Mesothelial cell of epicardium (in vitro differentiated cells): ENCODE data around the gene ELAPOR1. TPM values are rescaled to one million over a fixed set of nuclear protein-coding genes. Genes with fewer than 3 reads are reported as not detected.

ENCODE experiments used
- DNase-seq, 2 experiments: peaks; one replicate each; pipeline ENCODE4 v3.0.0; 2021; ENCODE audit warnings: low spot score in 2 of 2; ENCODE audit not compliant: unreplicated experiment in 2 of 2
- H3K27ac Mint-ChIP-seq: 2 replicates; pipeline ENCODE4 v1.8.0; 2021; ENCODE audit warnings: mixed read lengths
- H3K27me3 Mint-ChIP-seq: 2 replicates; pipeline ENCODE4 v1.8.0; 2021; ENCODE audit warnings: low read depth, mixed read lengths
- H3K36me3 Mint-ChIP-seq: 2 replicates; pipeline ENCODE4 v1.8.0; 2021; ENCODE audit warnings: mixed read lengths
- H3K4me1 Mint-ChIP-seq: 2 replicates; pipeline ENCODE4 v1.8.0; 2021; ENCODE audit warnings: mixed read lengths
- H3K4me3 Mint-ChIP-seq: 2 replicates; pipeline ENCODE4 v1.8.0; 2021; ENCODE audit warnings: mild to moderate bottlenecking, moderate library complexity, mixed read lengths
- H3K9me3 Mint-ChIP-seq: 2 replicates; pipeline ENCODE4 v1.8.0; 2021; ENCODE audit warnings: mixed read lengths
- CTCF ChIP-seq: fragments of 200-600 bp; sonication (generic); IDR thresholded peaks from one replicate; pipeline ENCODE4 v1.5.0; 2021; ENCODE audit warnings: antibody characterized with exemption; ENCODE audit not compliant: unreplicated experiment
- total RNA-seq: library from RNA; stranded (reverse); gene quantifications from 3 replicates; pipeline ENCODE4 v1.2.1, GENCODE V29; 2021

Gene ELAPOR1
- total RNA-seq, 1 donor from 2014 or later: 0.80 TPM

DNA sequence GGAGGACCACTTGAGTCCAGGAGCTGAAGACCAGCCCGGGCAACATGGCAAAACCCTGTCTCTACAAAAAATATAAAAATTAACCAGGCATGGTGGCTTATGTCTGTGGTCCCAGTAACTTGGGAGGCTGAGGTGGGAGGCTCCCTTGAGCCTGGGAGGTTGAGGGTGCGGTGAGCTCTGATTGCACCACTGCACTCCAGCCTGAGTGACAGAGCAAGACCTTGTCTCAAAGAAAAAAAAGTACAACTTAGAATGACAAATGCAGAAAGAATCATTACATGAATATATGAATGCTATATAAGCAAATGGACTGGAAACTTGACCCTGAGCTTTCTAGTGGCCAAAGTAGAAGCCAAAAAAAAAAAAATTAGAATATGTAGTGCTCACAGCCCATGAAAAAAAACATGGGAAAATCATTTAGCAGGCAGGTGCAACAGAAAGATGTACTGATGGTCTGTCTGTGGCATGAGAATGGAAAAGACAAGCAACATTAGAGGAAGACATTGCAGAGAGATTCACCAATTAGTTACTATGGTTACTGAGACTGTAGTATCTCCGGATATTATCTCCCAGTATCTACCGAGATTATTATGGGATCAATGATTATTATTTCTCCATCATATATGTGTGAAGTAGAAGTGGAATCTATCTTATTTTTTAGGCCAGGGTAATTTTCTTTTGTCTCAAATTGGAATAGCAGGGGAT is 19.2 kb downstream of the ELAPOR1 start:
- no peak for DNase-seq
- Mint-ChIP-seq H3K4me3 (no peak overlapping the region), H3K9me3 (no peaks in the 10 kb centered on the region), H3K27me3 (no peaks in the 10 kb centered on the region), H3K4me1 (no peaks in the 10 kb centered on the region), H3K27ac (no peak overlapping the region), H3K36me3 (no peaks in the 10 kb centered on the region)
- TF ChIP-seq CTCF: no peak

GRCh38 chr1:109133815-109134214 is 19.9 kb downstream of the ELAPOR1 start:
- Mint-ChIP-seq H3K9me3 (no peaks in the 10 kb centered on the region), H3K4me1 (no peaks in the 10 kb centered on the region), H3K27me3 (no peaks in the 10 kb centered on the region), H3K27ac (no peak overlapping the region), H3K36me3 (no peaks in the 10 kb centered on the region), H3K4me3 (no peak overlapping the region)
- TF ChIP-seq CTCF: no peak
- DNase-seq: no peak

DNA sequence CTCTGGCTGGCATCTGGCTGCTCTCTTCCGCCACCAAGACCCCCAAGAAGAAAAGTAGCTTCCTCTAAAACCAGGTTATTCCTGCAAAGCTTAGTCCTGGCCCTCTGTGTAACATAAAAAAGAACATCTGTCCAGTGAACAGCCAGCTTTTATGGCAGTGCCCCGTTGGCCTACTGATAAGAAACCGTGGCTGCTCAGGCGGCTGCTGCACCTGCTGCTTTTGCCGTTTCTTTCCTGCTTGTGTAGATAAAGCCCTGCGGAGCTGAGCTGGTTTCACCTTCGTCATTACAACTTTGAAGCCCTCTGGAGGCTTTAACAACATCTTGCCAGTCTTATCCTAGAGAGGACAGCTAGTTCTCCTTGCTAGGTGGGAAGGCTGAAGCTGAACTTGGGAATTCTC is 20.5 kb downstream of the ELAPOR1 start:
- DNase-seq: no peak
- no peak for TF ChIP-seq CTCF
- no peaks in the 10 kb centered on the region for H3K4me1 Mint-ChIP-seq
- H3K27ac Mint-ChIP-seq: no peak overlapping the region
- H3K27me3 Mint-ChIP-seq: no peaks in the 10 kb centered on the region
- no peak overlapping the region for H3K4me3 Mint-ChIP-seq
- no peaks in the 10 kb centered on the region for H3K9me3 Mint-ChIP-seq
- no peaks in the 10 kb centered on the region for H3K36me3 Mint-ChIP-seq

GRCh38 chr1:109135940-109136339 is 22.0 kb downstream of the ELAPOR1 start:
- no peaks in the 10 kb centered on the region for H3K27me3 Mint-ChIP-seq
- no peak overlapping the region for H3K4me3 Mint-ChIP-seq
- no peaks in the 10 kb centered on the region for H3K9me3 Mint-ChIP-seq
- TF ChIP-seq CTCF: no peak
- no peak overlapping the region for H3K27ac Mint-ChIP-seq
- no peaks in the 10 kb centered on the region for H3K4me1 Mint-ChIP-seq
- H3K36me3 Mint-ChIP-seq: no peaks in the 10 kb centered on the region
- DNase-seq: no peak

- DNase-seq: no peak
These were observed 22.9 kb downstream of the ELAPOR1 start for GRCh38 chr1:109136766-109137165.

More at GRCh38 chr1:109136766-109137165, 22.9 kb downstream of the ELAPOR1 start:
- Mint-ChIP-seq H3K4me1 (no peaks in the 10 kb centered on the region), H3K36me3 (no peaks in the 10 kb centered on the region), H3K27me3 (no peaks in the 10 kb centered on the region), H3K4me3 (no peak overlapping the region), H3K27ac (no peak overlapping the region), H3K9me3 (no peaks in the 10 kb centered on the region)
- no peak for TF ChIP-seq CTCF
